Sigmoid colon (tissue), 4 donors: Measurements from ENCODE around the gene CASZ1.

ENCODE experiments used
- POLR2AphosphoS5 ChIP-seq, 4 donors: sonication (generic); formaldehyde crosslinking; IDR thresholded peaks; one replicate each; pipeline ENCODE4 v1.6.1; 2017; ENCODE audit warnings: antibody characterized with exemption in 4 of 4
- TF ChIP-seq, protein P1 (sequence below), 4 experiments: fragments of 450-650 bp in 3 of 4; fragments of 200-600 bp in 1 of 4; IDR thresholded peaks; one replicate each; pipeline ENCODE4 v1.5.1; 2016 to 2019; ENCODE audit warnings: antibody characterized with exemption in 4 of 4, mild to moderate bottlenecking in 3 of 4, moderate library complexity in 2 of 4

DNA sequence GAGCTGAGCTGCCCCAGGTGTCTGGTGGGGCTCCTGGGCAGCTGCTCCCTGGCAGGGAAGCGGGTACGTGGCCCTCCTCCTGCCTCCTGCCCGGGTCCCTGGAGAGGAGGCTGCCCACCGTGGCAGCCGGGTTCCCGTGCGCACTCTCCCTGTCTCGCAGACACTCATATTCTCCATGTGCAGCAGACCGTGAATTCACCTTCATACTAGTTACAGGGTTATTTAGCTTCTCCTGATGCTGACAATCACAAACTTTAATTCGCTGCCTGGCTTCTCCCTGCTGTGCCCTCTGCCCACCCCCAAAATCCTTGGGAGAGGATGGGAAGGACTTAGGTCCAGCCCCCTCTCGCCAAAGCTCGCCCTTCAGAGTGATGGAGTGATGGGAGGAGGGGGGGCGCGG is 95.3 kb downstream of the CASZ1 start:
- TF ChIP-seq, protein P1, sequence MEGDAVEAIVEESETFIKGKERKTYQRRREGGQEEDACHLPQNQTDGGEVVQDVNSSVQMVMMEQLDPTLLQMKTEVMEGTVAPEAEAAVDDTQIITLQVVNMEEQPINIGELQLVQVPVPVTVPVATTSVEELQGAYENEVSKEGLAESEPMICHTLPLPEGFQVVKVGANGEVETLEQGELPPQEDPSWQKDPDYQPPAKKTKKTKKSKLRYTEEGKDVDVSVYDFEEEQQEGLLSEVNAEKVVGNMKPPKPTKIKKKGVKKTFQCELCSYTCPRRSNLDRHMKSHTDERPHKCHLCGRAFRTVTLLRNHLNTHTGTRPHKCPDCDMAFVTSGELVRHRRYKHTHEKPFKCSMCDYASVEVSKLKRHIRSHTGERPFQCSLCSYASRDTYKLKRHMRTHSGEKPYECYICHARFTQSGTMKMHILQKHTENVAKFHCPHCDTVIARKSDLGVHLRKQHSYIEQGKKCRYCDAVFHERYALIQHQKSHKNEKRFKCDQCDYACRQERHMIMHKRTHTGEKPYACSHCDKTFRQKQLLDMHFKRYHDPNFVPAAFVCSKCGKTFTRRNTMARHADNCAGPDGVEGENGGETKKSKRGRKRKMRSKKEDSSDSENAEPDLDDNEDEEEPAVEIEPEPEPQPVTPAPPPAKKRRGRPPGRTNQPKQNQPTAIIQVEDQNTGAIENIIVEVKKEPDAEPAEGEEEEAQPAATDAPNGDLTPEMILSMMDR (IDR thresholded peaks at IDR 0.05): no peak
- TF ChIP-seq POLR2AphosphoS5 (IDR thresholded peaks at IDR 0.05): no peak
